ENCODE data around the gene FAM131C.
"Not testable (repeated sequence)": the region's sequence is repeated elsewhere in the genome, so short reads cannot be mapped to it uniquely, and the experiment has no call there.

FAM131C gene

DNA sequence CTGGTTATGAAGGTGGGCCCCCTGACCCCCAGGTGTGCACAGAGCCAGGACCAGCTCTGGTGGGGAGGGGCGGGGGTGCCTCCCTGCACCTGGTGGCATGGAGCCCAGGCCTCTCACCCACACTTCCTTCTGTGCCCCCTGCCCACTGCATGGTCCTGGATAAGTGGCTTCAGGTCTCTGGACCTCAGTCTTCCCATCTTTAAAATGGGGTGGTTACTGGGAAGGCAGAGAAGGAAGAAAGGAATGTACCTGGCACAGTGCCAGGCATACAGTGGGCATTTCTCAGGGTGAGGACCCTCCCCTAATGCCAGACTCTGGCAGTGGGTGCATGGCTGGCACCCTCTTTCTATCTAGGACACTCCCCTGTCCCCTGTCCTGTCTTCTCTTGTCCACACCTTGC, 44.2 kb downstream of the FAM131C start:
- DNase-seq: no peak

DNA sequence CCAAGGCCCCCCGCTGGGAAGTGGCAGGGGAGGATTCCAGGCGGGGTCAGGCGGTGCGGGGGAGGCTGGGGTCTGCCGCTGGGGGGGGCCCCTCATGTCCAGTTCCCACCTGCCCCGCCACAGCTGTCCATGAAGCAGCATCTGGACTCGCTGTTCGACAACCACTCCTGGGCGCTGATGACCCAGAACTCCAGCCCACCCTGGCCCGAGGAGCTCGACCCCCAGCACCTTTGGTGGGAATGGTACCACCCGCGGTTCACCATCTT, 44.5 kb downstream of the FAM131C start:
- DNase-seq: not testable (repeated sequence)

DNA sequence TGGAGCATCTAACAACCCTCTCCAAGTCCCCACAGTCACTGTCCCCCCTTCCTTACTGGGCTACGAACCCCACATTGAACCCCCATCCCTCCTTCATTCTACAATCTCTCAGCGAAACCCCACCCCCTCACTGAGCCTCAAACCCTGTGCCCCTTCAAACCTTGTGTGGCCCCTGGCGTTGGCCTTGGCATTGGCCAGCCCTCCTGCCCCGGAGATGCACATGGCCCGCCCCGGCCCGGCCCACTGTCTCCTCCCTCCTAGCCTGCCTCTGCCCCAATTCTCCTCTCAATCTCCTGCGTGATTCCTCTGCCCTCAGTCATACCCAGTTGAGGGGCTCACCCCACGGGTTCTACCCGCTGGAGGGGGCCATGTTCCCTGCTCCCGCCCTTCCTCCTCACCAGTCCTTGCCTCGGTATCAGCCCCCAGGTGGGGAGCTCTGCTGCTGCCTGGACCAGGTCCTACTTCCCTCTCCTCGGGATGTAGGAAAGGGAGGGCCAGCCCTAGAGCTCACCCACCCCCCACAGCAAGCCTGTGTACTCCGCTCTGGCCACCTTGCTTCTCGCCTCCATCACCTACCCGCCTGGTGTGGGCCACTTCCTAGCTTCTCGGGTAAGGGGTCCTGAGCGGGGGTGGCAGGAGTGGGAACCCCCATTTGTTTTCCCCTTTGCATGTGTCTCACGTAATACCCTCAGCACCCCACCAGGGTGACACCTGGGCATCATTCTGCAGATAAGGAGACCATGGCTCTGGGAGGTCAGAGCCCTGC, 45.0 kb downstream of the FAM131C start:
- no peak for DNase-seq

DNA sequence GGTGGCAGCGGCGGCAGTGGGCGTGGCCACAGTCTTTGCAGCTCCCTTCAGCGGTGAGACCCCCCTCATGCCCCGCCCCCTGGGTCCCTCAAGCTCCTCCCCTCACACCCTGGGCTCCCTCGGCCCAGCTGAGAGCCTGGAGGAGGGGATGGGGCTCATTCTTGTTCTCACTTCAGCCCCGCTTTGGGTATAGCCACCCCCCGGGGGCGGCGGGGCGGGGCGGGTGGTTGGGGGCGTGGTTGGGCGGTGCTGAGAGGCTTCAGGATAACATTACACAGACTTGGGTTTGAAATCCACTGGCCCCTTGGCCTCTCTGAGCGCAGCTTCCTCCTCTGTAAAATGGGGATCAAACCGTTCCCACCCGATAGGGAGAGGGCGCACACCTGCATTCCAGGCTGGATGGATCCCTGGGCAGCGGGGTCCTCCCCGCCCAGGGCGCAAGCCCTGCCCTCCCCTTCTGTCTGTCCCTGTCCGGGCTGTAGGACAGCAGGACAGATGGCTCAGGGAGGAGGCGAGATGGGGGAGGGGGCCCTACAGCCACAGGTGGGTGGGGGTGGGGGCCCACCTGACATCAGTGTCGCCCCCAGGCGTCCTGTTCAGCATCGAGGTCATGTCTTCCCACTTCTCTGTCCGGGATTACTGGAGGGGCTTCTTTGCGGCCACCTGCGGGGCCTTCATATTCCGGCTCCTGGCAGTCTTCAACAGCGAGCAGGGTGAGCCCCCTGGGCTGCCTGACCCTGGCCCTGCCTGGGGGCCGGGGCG, 46.5 kb downstream of the FAM131C start:
- DNase-seq: peak; percentile 27

DNA sequence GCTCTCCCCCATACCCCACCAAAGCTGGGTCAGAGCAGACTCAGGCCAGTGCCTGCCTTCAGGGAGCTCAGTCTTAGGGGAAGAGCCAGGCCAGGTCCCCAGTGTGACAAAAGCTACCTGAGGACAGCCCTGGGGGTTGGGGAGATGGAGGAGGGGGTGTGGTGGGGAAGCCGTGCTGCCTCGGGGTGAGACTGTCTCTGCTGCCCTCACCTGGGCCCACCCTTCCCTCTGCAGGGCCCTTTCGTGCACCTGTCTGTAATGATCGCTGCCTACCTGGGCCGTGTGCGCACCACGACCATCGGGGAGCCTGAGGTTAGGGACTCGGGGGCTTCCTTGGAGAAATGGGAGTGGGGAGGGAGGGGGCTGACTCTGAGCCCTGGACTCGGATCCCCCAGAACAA, 47.1 kb downstream of the FAM131C start:
- DNase-seq: not testable (repeated sequence)

DNA sequence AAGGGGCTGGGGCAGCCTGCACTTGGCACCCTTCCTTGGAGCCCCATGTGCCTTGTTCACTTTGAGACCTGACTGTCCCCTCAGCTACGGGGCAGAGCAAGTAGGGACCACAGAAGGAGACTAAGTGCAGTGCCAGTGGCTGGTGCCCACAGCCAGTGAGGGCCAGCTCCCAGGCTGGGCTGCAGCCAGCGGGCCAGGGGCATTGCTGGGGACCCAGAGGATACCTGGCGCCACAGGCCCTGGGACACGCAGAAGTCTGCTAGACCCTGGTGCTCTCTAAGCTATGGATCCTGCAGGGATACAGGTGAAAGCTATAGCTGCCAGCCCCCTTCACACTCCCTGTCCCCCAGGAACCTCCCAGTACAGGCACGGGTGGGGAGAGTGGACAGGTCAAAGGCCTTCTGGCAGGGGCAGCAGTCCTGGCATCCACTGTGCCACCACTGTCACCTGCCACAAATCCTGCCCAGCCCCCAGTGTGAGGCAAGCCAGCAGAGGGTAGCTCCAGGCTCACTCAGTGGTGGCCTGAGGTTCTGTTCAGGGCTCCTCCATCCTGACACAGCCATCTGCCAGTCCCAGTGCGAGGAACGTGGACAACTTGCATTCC, 50.3 kb downstream of the FAM131C start:
- DNase-seq: no peak

DNA sequence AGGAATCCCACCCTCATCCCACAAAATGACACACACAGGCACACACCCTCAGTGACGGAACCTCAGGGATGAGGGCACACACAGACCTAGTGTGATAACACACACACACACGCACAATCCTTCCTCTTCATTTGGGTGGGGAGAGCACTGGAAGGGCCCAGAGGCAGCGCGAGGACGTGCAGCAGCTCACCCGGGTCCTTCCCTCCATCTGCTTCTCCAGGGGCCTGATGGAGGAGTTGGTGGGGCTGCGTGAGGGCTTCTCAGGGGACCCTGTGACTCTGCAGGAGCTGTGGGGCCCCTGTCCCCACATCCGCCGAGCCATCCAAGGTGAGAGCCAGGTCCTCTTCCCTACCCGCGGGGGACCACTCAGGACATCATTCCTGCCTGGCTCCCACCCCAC, 51.1 kb downstream of the FAM131C start:
- DNase-seq: no peak

DNA sequence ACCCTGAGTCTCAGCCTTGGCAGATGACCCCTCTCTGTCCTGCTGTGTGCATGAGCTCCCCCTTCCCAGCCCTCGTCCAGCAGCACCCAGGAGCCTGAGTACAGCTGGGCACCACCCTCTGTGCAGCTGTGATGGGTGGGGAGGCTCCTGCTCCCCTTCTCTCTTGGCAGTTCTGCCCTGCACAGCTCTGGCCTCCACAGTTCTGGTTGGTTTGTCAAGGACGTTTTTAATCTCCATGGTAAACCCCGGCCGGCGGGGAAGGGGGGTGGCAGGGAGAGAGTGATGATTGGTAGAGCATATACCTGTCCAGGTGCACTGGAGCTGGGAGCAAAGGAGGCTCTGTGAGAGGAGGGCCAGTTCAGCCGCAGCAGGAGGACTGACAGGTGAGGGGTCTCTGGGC, 51.8 kb downstream of the FAM131C start, which contains the start of gene CLCNKA:
TSS of gene CLCNKA (plus strand) at position 356 of the 400 bp plus-strand sequence. CDS start 584 bp downstream, outside the sequence.
- no peak for DNase-seq

DNA sequence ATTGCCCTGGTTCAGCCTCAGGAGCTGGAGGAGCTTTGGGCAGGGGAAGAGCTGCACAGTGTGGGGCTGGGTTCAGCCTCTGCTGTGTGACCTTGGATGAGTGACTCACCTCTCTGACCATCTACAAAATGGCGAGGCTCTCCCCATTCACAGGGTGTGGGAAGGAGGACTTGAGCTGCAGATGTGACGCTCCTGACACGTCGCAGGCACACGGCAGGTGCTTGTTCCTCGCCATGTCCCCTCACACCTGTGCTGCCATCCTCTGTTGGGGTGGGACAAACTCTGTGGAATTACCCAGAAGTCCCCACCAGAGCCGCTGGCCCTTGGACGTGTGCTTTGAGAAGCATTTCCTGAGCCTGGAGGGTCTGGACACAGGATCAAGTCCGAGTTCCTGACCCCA, 52.6 kb downstream of the FAM131C start:
- not testable (repeated sequence) for DNase-seq

DNA sequence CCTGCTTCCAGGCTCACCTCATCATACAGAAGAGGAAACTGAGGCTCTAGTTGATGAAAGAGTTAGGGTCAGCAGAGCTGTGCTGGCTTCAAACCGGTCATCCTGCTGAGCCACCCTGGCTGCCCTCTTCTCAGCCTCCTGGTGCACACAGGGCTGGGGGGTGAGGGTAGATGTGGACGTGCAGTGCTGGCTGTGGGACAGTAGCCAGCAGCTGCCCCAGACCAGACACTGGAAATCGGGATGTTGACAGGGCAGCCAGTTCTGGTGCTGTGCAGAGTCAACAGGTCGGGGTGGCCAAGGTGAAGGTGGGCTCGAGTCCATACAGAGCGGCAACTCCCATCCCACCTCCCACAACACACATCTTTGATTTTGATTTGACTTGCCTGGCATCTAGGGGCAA, 53.1 kb downstream of the FAM131C start:
- no peak for DNase-seq

DNA sequence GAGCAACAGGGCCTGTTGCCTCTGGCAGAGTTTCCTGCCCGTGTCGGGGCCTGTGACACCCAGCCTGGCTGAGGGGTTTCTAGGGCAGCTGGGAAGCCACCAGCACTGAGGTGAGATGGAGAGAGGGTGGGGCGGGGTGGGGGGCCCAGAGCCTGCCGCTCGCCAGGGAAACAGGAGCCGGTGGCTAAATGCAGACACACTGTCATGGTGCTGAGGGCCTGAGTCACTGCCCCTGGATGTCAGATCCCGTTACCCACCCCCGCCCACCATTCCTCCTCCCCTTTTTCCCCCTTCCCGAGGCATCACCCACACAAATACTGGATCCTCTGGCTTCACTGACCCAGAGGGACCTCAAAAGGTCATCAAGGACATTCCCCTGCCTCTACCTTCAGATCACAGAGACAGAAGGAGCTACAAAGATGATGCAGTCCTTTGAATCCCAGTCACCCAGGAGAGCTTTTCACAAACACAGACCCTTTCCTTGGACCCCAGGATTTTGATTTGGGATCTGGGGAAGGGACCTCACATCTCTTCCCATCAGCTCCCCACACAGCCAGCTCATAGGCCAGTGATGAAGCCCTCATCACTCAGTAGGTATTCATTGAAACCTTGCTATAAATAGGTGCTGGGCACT, 53.7 kb downstream of the FAM131C start:
- DNase-seq: no peak

DNA sequence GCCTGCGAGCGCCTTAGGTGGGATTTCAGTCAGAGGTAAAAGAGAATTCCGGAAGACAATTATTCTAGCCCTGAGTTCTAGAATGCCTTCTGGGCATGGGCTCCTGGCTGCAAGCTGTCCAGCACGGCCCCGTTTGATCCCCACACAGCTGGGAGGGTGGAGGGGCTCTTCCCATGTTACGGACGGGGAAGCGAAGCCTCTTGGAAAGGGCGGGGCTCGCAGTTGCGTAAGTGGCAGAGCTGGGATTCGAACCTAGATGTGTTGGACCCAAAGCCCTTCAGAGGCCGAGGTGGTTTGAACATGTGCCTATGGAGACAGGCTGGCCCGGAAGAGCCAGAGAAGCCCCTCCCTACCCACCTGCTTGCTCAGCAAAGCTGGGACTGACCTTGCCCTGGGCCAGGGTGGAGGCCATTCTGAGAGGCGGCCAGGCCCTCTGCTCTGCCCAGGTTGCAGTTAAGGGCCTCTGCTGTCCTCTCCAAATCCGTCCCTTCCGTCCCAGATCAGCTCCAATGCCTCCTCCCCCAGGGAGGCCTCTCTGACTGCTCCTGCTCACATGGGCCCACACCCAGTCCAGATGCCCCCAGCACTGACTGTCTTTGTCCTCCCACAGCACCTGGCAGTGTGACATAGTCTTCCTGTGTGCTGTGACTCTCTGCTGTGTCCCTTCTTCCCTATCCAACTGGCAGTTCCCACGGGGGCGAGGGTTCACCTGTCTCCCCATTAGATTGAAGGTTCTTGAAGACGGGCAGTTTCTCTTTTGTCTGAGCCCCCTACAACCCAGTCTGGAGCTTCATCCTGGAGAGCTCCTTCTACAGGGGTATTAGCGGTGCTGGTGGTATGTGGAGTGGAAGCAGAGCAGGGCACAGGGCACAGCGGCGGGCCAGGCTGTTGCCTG, 54.5 kb downstream of the FAM131C start:
- DNase-seq: no peak

DNA sequence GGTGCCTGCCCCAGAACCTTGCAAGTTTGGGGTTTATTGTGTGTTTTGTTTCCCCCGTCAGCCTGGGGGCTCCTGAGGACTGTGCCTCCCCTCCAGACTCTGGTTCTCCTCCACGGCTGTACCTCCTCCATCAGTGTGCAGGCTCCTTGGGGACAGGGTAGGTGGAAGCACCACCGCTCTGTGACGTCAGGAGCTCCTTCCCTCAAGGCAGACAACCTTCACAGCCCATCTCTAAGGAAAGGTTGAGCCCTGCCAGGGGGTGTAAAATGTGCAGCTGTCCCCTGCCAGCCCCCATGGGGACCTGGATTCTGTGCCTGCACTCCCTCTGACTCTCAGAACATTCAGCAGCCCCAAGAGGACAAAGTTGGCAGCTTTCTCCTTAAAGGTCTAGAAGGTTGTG, 55.1 kb downstream of the FAM131C start:
- DNase-seq: no peak

DNA sequence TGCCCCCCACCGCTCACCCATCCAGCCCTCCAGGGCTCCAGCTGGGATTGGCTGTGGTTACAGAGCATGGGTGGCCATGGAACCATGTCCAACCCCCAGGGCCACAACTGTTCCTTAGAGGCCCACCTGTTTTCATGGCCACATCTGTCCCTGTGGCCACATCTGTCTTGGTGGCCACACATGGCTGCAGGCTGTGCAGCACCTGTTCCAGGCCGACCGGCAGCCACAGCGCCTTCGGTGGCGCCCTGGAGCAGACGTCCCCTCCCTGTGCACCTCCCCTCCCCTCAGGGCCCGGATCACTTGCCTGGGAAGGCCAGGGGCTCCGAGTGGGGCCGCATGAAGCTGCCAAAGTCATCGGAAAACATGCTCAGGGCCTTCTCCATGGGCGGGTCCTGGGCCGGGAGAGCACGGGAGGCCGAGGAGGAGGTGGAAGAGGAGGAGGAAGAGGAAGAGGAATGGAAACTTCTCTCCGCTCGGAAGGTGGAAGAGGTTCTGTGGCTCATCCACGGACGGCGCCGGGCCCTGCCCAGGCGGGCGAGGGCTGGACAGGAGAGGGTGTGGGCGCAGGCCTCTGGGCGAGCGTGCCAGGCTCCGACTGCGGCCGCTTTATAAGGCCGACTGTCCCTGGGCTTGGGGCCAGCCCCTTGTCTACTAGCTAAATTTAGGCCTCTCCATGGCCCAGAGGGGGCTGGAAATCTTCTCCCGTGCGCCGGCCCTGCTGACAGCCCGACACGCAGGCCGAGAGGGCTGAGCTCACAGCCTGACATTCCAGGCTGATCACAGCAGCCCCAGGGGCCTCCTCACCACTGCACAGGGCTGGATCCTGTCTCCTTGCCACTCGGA, 55.8 kb downstream of the FAM131C start, which contains the start of gene HSPB7:
TSS of gene HSPB7 (minus strand) at position 583 of the 843 bp plus-strand sequence. CDS start at position 503, 80 bp downstream.
- DNase-seq: no peak

DNA sequence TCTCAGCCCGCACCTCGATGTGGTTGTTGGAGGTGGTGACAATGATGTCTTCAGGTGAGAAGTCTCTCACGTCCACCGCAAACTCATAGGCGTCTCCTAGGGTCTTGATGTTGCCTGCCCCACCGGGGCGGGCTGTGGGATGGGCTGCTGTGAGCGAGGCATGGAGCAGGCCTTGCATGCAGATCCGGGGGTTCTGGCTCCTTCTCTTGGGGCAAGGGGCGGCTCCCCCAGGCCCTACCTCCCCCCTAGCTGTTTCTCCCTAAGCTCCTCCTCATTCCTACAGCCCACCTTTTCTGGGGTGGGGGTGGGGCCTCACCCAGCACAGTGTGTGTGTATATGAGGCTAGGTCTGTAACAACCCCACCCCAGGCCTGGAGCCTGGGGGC, 56.4 kb downstream of the FAM131C start:
- DNase-seq: no peak

DNA sequence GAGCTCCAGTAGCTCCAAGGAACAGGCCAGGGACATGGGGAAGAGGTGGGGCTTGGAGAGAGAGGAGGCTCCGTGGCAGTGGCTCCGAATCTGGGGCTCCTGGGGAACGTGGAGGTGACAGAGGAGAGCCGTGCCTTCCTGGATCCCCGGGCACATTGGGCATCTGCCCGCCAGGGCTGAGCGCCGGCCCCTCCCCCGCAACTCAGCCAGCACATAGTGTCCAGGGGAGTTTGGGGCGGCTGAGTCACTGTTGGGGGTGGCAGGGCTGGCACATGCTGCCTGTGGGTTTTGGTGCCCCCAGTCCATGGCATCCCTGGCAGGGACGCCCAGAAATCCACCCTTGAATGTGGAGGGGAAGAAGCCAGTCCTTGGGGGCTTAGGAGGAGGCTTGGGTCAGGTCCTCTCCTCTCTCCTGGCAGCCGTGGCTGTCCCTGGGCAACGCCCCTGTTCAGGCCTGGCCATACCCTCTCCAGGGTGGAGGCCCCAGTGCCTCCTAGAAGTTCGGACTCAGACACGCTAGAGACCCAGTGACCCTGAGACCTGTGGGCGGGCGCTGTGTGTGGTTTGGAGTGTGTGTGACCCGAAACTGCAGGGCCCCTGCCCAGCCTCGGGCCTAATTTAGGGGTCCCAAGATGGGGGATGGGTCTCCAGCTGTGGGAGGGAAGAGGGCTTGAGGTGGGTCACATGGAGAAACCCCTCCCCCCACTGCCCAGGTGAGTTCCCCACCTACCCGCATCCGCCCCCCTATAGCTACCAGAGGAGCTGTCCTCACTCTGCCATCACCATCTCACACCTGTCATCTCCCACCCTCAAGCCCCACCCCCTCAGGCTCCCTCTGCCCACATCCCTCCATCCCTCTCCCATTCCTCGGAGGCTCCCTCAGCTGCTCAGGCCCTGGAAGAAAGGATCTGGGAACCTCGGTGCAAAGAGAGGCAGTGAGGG, 57.2 kb downstream of the FAM131C start:
- DNase-seq: no peak

DNA sequence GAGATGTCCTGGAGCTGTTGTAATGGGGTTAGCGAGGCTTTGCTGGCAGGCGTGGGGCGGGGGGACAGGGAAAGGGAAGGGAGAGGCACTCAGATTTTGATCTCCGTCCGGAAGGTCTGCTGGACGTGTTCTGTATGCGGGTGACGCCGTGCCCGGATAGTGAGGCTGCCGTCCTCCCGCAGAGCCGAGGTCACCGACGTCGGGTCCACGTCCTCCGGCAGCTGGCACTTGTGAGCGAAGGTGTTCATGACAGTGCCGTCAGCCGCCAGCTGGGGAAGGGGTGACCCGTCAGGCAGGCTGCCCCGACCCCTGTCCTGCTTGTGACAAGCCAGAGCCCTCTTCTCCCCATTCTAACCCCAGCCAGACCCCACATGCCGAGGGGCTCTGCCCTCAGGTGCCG, 58.0 kb downstream of the FAM131C start:
- DNase-seq: no peak

DNA sequence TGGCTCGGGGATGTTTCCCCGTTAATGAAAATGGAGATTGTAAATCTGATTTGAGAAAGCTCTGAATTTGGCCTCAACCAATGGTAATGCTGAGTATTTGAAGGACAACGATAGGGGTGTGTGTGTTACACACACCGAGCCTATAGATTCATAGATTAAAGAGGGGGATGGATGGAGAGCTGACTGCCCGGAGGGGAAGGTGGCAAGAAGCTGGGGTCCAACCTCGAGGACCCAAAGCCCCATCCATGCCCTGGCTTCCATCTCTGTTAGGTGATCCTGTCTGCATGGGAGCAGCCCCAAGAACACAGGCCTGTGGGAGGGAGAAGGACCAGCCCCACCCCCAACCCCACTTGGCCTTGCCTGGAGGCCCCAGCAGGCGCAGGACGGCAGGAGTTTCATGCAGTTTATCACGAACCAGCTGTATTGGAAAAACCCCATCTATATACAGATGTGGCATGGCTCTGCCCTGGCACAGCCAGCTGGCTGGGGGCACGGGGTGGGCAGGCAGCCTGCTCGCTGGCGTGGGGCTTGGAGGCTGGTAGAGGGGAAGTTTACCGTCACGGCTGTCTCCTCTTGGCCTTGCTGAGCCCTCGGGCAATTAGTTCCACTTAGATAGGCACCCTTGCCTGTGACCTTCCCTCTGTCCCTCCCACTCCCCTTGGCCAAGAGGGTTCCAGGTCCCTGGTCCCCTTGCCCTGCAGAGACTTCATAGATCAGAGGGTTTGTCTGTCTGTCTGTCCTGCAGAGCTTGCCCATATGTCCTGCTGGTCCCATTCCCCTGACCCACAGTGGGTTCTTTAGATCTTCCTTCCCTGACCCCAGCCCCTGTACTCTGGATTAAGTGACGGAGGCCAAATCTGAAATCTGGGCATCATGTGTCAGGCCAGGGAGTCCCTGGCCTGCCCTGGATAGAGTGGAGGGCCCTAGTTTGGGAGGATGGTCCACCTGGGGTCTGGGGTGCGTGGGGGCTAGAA, 58.7 kb downstream of the FAM131C start:
- no peak for DNase-seq

DNA sequence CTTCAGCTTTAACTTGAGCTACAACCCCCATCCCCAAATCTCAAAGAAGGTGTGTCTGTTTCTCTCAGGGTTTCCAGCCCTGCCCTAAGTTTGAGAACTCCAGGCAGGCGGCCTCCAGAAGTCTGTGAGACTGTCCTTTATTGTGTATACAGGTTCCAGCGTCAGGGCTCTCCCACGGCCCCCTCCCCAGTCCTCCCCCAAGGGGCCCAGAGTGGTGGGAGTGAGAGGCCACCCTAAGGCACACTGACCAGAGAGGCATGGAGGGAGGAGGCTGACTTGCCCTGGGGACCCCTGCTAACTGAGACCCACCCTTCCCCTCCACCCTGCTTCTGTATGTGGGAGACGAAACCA, 59.6 kb downstream of the FAM131C start:
- no peak for DNase-seq

Measured in CD4-positive, alpha-beta T cell treated with Interleukin-17A for 1 hour (primary cell).